DLD1 (cell line): ENCODE data around the gene GPC2.

Experiments
- in situ Hi-C: cut with HindIII; loops from 2 replicates; pipeline ENCODE4 v1.10.0; 2017; ENCODE audit warnings: low sequenced_read_pairs

The GPC2 gene

GRCh38 chr7:100126239-100126930 is 50.8 kb downstream of the GPC2 start:
- in situ Hi-C loops, result no loop called here

- in situ Hi-C loops, result no loop called here
These were observed 52.6 kb downstream of the GPC2 start for GRCh38 chr7:100124301-100125230.

- in situ Hi-C loops, result no loop called here
These were observed 54.6 kb downstream of the GPC2 start for GRCh38 chr7:100122568-100122967.

DNA sequence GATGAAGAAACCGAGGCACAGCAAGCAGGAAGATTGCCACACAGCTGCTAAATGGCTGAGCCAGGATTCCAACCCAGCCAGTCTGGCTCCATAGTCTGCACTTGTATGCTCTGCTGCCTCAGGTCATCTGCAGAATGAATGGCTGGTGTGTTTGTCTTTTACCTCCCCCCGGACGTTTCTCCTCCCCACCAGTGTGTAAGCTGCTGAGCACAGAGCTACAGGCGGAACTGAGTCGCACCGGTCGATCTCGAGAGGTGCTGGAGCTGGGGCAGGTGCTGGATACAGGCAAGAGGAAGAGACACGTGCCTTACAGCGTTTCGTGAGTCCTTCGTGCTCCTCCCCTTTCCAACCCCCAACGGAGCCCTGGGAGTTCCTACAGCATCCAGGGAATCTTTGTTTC is 55.1 kb downstream of the GPC2 start:
- in situ Hi-C loops, result no loop called here

DNA sequence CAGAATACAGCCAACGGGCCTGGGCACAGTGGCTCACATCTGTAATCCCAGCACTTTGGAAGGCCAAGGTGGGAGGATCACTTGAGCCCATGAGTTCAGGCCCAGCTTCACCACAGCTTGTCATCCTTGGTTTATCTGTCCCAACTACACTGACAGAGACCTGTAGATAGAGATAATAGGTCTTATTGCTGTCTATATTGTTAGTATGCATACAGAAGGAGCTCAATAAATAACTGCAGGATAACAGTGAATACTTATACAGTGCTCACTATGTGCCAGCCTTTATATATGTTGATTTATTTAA is 56.5 kb downstream of the GPC2 start:
- in situ Hi-C loops, result no loop called here

DNA sequence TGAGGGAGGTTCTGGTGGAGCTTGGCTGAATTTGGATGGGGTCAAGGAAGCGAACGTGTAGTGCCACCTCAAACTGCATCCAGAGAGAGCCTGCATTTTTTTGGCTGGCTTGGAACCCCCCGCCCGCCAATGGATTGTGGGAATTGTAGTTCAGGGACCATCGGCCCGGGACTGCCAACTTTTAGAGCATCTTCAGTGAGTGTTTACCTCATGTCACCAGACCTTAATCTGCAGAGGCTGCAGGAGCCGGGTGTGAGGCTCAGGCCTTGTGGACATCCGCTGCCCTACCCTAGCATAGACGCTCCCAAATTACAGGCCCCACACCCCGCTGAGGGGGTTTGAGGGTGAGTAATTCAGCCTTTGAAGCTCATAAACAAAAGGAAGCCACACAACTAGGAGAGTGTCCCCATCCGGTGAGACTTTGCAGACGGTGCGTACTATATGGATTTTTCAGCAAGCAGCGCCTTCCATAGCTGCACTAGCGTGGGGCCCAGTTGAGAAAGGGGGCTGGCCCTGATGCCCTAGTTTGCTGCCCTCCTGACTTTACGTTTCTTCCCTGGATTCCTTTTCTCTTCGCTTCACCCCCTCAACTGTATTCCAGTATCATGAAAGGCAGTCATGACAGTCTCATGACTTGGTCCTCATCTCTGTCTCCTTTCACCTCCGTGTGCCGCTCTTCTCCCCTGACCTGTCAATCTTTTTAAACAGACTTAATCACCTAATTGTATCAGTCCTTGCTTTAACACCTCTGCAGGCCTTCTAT is 57.0 kb downstream of the GPC2 start:
- in situ Hi-C loops, result no loop called here
